ENCODE measurements around the gene ACBD7.
A peak's percentile ranks its signal among the peaks of the same experiment; 100 is the strongest.

The ACBD7 gene

GRCh38 chr10:15088428-15089261, at the start of gene ACBD7:
ACBD7 (minus strand) TSS chr10:15088776; CDS start chr10:15088728, 48 bp downstream.
- Histone ChIP-seq H3K4me3 (ENCODE audit: low read depth, low read length) (peak within 1 kb of the TSS; percentile 80), H3K79me2 (ENCODE audit: control insufficient read depth, insufficient read depth, low read length, unreplicated experiment) (no peaks in the 10 kb centered on the region), H3K27ac (ENCODE audit: low read depth, low read length) (no peak within 1 kb of the TSS), H2AFZ (ENCODE audit: low read length, unreplicated experiment) (peak within 1 kb of the TSS; percentile 41), H3K36me3 (ENCODE audit: insufficient read depth, low read length) (no peaks in the 10 kb centered on the region), H3K27me3 (ENCODE audit: insufficient read depth, low read length) (no peaks in the 10 kb centered on the region), H3K4me1 (ENCODE audit: control insufficient read depth, insufficient read depth, low read length, unreplicated experiment) (peaks cover 8% of the 10 kb centered on the region)

GRCh38 chr10:15137636-15138035, 49.1 kb upstream of the ACBD7 start:
- H3K79me2 ChIP-seq (ENCODE audit: control insufficient read depth, insufficient read depth, low read length, unreplicated experiment) = peaks cover 17% of the 10 kb centered on the region
- peaks cover 32% of the 10 kb centered on the region for H3K36me3 ChIP-seq (ENCODE audit: insufficient read depth, low read length)
- peaks cover 25% of the 10 kb centered on the region for H3K4me1 ChIP-seq (ENCODE audit: control insufficient read depth, insufficient read depth, low read length, unreplicated experiment)
- no peak overlapping the region for H3K4me3 ChIP-seq (ENCODE audit: low read depth, low read length)
- H3K27ac ChIP-seq (ENCODE audit: low read depth, low read length) = peak overlapping the region; percentile 43
- no peaks in the 10 kb centered on the region for H3K27me3 ChIP-seq (ENCODE audit: insufficient read depth, low read length)
- no peak overlapping the region for H2AFZ ChIP-seq (ENCODE audit: low read length, unreplicated experiment)

DNA sequence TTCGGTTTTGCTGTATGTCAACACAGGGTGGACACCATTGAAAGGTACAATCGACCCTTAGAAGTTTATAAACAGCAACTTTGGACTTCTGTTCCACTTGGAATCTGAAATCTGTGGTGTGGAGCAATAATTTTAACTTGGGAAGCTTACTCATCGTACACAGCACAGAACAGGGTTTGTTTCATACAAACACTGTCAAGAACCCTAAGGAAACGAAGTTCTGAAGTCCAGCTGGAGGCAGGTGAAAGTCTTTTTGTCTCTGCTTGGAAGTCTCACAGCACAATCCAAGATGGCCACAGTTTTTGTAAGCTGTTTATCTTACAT, 48.4 kb upstream of the ACBD7 start:
- no peak overlapping the region for H2AFZ ChIP-seq (ENCODE audit: low read length, unreplicated experiment)
- peaks cover 33% of the 10 kb centered on the region for H3K36me3 ChIP-seq (ENCODE audit: insufficient read depth, low read length)
- H3K27ac ChIP-seq (ENCODE audit: low read depth, low read length) = peak overlapping the region; percentile 43; the same call in 1 of the 2 replicates
- H3K4me1 ChIP-seq (ENCODE audit: control insufficient read depth, insufficient read depth, low read length, unreplicated experiment) = peaks cover 25% of the 10 kb centered on the region
- peaks cover 11% of the 10 kb centered on the region for H3K79me2 ChIP-seq (ENCODE audit: control insufficient read depth, insufficient read depth, low read length, unreplicated experiment)
- no peaks in the 10 kb centered on the region for H3K27me3 ChIP-seq (ENCODE audit: insufficient read depth, low read length)
- H3K4me3 ChIP-seq (ENCODE audit: low read depth, low read length) = no peak overlapping the region

GRCh38 chr10:15136129-15137035, 47.8 kb upstream of the ACBD7 start:
- Histone ChIP-seq H2AFZ (ENCODE audit: low read length, unreplicated experiment) (no peak overlapping the region), H3K36me3 (ENCODE audit: insufficient read depth, low read length) (peaks cover 34% of the 10 kb centered on the region), H3K4me1 (ENCODE audit: control insufficient read depth, insufficient read depth, low read length, unreplicated experiment) (peaks cover 22% of the 10 kb centered on the region), H3K79me2 (ENCODE audit: control insufficient read depth, insufficient read depth, low read length, unreplicated experiment) (peaks cover 6% of the 10 kb centered on the region), H3K27me3 (ENCODE audit: insufficient read depth, low read length) (no peaks in the 10 kb centered on the region), H3K4me3 (ENCODE audit: low read depth, low read length) (no peak overlapping the region), H3K27ac (ENCODE audit: low read depth, low read length) (peak overlapping the region; percentile 43; the same call in 1 of the 2 replicates)

DNA sequence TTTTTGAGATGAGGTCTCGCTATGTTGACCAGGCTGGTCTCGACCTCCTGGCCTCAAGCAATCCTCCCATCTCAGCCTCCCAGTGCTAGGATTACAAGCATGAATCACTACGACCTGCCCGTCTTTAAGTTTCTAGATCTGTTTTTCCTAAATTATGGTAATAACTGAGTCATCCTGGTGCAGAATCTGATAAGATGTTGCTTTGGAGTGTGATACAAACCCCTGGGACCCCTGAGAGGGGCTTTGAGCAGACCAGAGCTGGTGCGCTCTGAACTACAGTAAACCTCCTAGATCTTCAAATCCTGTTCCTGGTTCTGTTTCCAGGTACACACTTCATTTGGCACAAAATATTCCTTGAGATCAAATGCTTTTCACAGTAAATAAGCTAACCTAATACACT, 42.8 kb upstream of the ACBD7 start:
- Histone ChIP-seq H3K27ac (ENCODE audit: low read depth, low read length) (no peak overlapping the region), H3K27me3 (ENCODE audit: insufficient read depth, low read length) (no peaks in the 10 kb centered on the region), H3K4me1 (ENCODE audit: control insufficient read depth, insufficient read depth, low read length, unreplicated experiment) (no peaks in the 10 kb centered on the region), H3K36me3 (ENCODE audit: insufficient read depth, low read length) (peaks cover 47% of the 10 kb centered on the region), H3K4me3 (ENCODE audit: low read depth, low read length) (no peak overlapping the region), H3K79me2 (ENCODE audit: control insufficient read depth, insufficient read depth, low read length, unreplicated experiment) (no peaks in the 10 kb centered on the region), H2AFZ (ENCODE audit: low read length, unreplicated experiment) (no peak overlapping the region)

GRCh38 chr10:15124908-15125307, 36.3 kb upstream of the ACBD7 start:
- H3K27ac ChIP-seq (ENCODE audit: low read depth, low read length) = no peak overlapping the region
- H3K4me1 ChIP-seq (ENCODE audit: control insufficient read depth, insufficient read depth, low read length, unreplicated experiment) = peaks cover 35% of the 10 kb centered on the region
- no peak overlapping the region for H3K4me3 ChIP-seq (ENCODE audit: low read depth, low read length)
- H3K36me3 ChIP-seq (ENCODE audit: insufficient read depth, low read length) = peaks cover 15% of the 10 kb centered on the region
- H3K27me3 ChIP-seq (ENCODE audit: insufficient read depth, low read length) = no peaks in the 10 kb centered on the region
- no peaks in the 10 kb centered on the region for H3K79me2 ChIP-seq (ENCODE audit: control insufficient read depth, insufficient read depth, low read length, unreplicated experiment)
- no peak overlapping the region for H2AFZ ChIP-seq (ENCODE audit: low read length, unreplicated experiment)

DNA sequence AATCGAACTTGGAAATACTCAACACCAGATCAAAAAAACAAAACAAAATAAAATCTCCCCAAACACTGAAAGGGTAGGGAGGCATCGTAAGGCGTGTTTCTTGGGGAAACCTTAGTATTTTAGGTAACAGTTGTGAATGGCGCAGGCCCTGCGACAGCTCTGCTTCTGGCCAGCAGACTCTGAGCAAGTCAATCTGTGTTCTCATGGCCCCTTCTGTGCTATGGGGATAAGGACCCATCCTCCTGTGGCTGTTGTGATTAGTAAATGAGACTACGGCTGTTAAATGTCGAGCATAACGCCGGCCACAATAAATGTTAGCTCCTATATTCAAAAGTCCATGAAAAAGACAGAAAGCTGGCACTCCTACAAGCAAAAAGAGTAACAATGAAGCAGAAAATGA, 35.6 kb upstream of the ACBD7 start:
- Histone ChIP-seq H3K27me3 (ENCODE audit: insufficient read depth, low read length) (no peaks in the 10 kb centered on the region), H3K4me1 (ENCODE audit: control insufficient read depth, insufficient read depth, low read length, unreplicated experiment) (peaks cover 35% of the 10 kb centered on the region), H3K79me2 (ENCODE audit: control insufficient read depth, insufficient read depth, low read length, unreplicated experiment) (no peaks in the 10 kb centered on the region), H3K27ac (ENCODE audit: low read depth, low read length) (peak overlapping the region; percentile 61), H3K4me3 (ENCODE audit: low read depth, low read length) (no peak overlapping the region), H3K36me3 (ENCODE audit: insufficient read depth, low read length) (peaks cover 19% of the 10 kb centered on the region), H2AFZ (ENCODE audit: low read length, unreplicated experiment) (no peak overlapping the region)

- Histone ChIP-seq H3K36me3 (ENCODE audit: insufficient read depth, low read length) (peaks cover 20% of the 10 kb centered on the region), H3K79me2 (ENCODE audit: control insufficient read depth, insufficient read depth, low read length, unreplicated experiment) (no peaks in the 10 kb centered on the region), H3K27me3 (ENCODE audit: insufficient read depth, low read length) (no peaks in the 10 kb centered on the region), H2AFZ (ENCODE audit: low read length, unreplicated experiment) (no peak overlapping the region), H3K4me3 (ENCODE audit: low read depth, low read length) (no peak overlapping the region), H3K27ac (ENCODE audit: low read depth, low read length) (peak overlapping the region; percentile 61), H3K4me1 (ENCODE audit: control insufficient read depth, insufficient read depth, low read length, unreplicated experiment) (peaks cover 35% of the 10 kb centered on the region)
These were observed 35.2 kb upstream of the ACBD7 start for GRCh38 chr10:15123749-15124184.

DNA sequence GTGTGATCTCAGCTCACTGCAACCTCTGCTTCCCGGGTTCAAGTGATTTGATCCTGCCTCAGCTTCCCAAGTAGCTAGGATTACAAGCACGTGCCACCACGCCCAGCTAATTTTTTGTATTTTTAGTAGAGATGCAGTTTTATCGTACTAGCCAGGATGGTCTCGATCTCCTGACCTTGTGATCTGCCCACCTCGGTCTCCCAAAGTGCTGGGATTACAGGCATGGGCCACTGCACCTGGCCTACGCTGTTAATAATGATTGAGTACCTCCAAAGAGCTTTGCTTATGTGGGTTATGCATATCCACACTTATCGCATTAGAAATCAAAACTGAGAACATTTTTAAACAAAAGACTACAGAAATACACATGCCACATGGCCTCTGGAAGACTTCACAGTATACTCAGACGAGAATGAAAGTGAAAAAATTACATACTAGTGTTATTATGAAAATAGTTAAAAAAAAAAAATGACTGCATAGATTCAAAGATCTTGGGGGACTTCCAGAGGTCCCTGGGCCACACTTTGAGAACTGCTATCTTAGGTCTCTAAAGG, 34.0 kb upstream of the ACBD7 start:
- Histone ChIP-seq H2AFZ (ENCODE audit: low read length, unreplicated experiment) (no peak overlapping the region), H3K4me3 (ENCODE audit: low read depth, low read length) (no peak overlapping the region), H3K79me2 (ENCODE audit: control insufficient read depth, insufficient read depth, low read length, unreplicated experiment) (no peaks in the 10 kb centered on the region), H3K36me3 (ENCODE audit: insufficient read depth, low read length) (peaks cover 28% of the 10 kb centered on the region), H3K27me3 (ENCODE audit: insufficient read depth, low read length) (no peaks in the 10 kb centered on the region), H3K27ac (ENCODE audit: low read depth, low read length) (peak overlapping the region; percentile 61), H3K4me1 (ENCODE audit: control insufficient read depth, insufficient read depth, low read length, unreplicated experiment) (peaks cover 35% of the 10 kb centered on the region)

DNA sequence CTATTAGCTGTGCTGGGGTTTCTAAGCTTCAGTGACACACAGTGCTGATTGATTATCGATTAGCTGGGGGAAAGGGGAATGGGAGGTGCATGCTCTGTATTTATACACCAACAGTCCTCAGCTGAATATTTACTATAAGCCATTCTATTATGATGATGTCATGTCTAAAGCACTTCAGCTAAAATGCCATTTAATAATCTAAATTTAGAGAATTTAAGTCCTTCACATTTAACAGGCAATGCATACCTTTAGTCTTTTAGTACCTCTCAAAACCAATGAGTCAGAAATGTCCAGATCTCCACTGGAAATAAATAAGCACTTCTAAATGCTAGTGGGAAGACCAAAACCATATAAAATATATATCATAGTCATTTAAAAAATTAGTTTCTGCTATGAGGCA, 33.1 kb upstream of the ACBD7 start:
- H3K36me3 ChIP-seq (ENCODE audit: insufficient read depth, low read length) = peaks cover 36% of the 10 kb centered on the region
- H2AFZ ChIP-seq (ENCODE audit: low read length, unreplicated experiment) = no peak overlapping the region
- H3K4me3 ChIP-seq (ENCODE audit: low read depth, low read length) = no peak overlapping the region
- H3K4me1 ChIP-seq (ENCODE audit: control insufficient read depth, insufficient read depth, low read length, unreplicated experiment) = peaks cover 35% of the 10 kb centered on the region
- H3K27ac ChIP-seq (ENCODE audit: low read depth, low read length) = no peak overlapping the region
- no peaks in the 10 kb centered on the region for H3K27me3 ChIP-seq (ENCODE audit: insufficient read depth, low read length)
- no peaks in the 10 kb centered on the region for H3K79me2 ChIP-seq (ENCODE audit: control insufficient read depth, insufficient read depth, low read length, unreplicated experiment)

All from ACC112 (cell line).